Neuronal stem cell (in vitro differentiated cells): ENCODE measurements around the gene POU2AF3. TPM values are rescaled to one million over a fixed set of nuclear protein-coding genes. Genes with fewer than 3 reads are reported as not detected.

Experiments
- DNase-seq: peaks from one replicate; pipeline ENCODE4 v3.0.0-alpha.2; 2013; ENCODE audit warnings: low spot score
- H2AFZ ChIP-seq: one replicate; pipeline ENCODE4 v1.6.1; 2013; ENCODE audit warnings: mild to moderate bottlenecking, low read length, inconsistent platforms
- H2AK5ac ChIP-seq: 2 replicates; pipeline ENCODE4 v1.6.1; 2013; ENCODE audit warnings: low read depth, mild to moderate bottlenecking, inconsistent platforms, low read length, moderate library complexity, mixed read lengths
- H2BK120ac ChIP-seq: 2 replicates; pipeline ENCODE4 v1.6.1; 2013; ENCODE audit warnings: low read depth, mild to moderate bottlenecking, inconsistent platforms, low read length, moderate library complexity, mixed read lengths
- H2BK12ac ChIP-seq: one replicate; pipeline ENCODE4 v1.6.1; 2013; ENCODE audit warnings: low read length, inconsistent platforms
- H2BK15ac ChIP-seq: 2 replicates; pipeline ENCODE4 v1.6.1; 2013; ENCODE audit warnings: mild to moderate bottlenecking, low read length, inconsistent platforms, mixed read lengths
- H2BK5ac ChIP-seq: one replicate; pipeline ENCODE4 v1.6.1; 2013; ENCODE audit warnings: inconsistent platforms, mild to moderate bottlenecking, low read length, moderate library complexity
- H3K14ac ChIP-seq: one replicate; pipeline ENCODE4 v1.6.1; 2013; ENCODE audit warnings: low read length, inconsistent platforms
- H3K18ac ChIP-seq: 2 replicates; pipeline ENCODE4 v1.6.1; 2013; ENCODE audit warnings: low read length, inconsistent platforms
- H3K23ac ChIP-seq: 2 replicates; pipeline ENCODE4 v1.6.1; 2013; ENCODE audit warnings: low read depth, mild to moderate bottlenecking, mixed read lengths, low read length, inconsistent platforms; ENCODE audit not compliant: poor library complexity
- H3K27ac ChIP-seq: replicated peaks from 3 replicates; pipeline ENCODE4 v1.5.1; 2013; ENCODE audit warnings: low read length, inconsistent platforms
- H3K27me3 ChIP-seq, 3 experiments: 2 replicates each; pipeline ENCODE4 v1.6.1; 2013; ENCODE audit warnings: low read length in 3 of 3, mild to moderate bottlenecking in 2 of 3, inconsistent platforms in 1 of 3, low read depth in 1 of 3, mixed read lengths in 1 of 3, moderate library complexity in 1 of 3; ENCODE audit not compliant: control insufficient read depth in 3 of 3, insufficient read depth in 3 of 3
- H3K36me3 ChIP-seq, 2 donors: replicated peaks in 1 of 2; 2 replicates each; pipeline ENCODE4 v1.6.1; 2013; ENCODE audit warnings: low read length in 2 of 2; ENCODE audit not compliant: control insufficient read depth in 2 of 2, insufficient read depth in 2 of 2
- H3K4ac ChIP-seq: 2 replicates; pipeline ENCODE4 v1.6.1; 2013; ENCODE audit warnings: inconsistent platforms, mild to moderate bottlenecking, low read length, moderate library complexity
- H3K4me1 ChIP-seq, 2 donors: 1 replicate in 1 of 2; 2 replicates in 1 of 2; pipeline ENCODE4 v1.6.1; 2013; ENCODE audit warnings: low read length in 2 of 2, low read depth in 1 of 2; ENCODE audit not compliant: control insufficient read depth in 2 of 2, insufficient read depth in 1 of 2
- H3K4me2 ChIP-seq: one replicate; pipeline ENCODE4 v1.6.1; 2013; ENCODE audit warnings: mild to moderate bottlenecking, low read length, inconsistent platforms; ENCODE audit not compliant: insufficient read depth, poor library complexity, severe bottlenecking
- H3K4me3 ChIP-seq, 2 donors: 2 replicates each; pipeline ENCODE4 v1.5.1; 2013; ENCODE audit warnings: low read length in 2 of 2, mild to moderate bottlenecking in 2 of 2, inconsistent platforms in 1 of 2, moderate library complexity in 1 of 2
- H3K79me1 ChIP-seq: one replicate; pipeline ENCODE4 v1.6.1; 2013; ENCODE audit warnings: low read depth, mild to moderate bottlenecking, inconsistent platforms, low read length, moderate library complexity
- H3K9ac ChIP-seq: one replicate; pipeline ENCODE4 v1.6.1; 2013; ENCODE audit warnings: mild to moderate bottlenecking, low read depth, low read length, inconsistent platforms; ENCODE audit not compliant: poor library complexity
- H3K9me3 ChIP-seq, 2 donors: replicated peaks in 1 of 2; 2 replicates each; pipeline versions ENCODE3 to v1.6.1; 2013; ENCODE audit warnings: low read length in 2 of 2, mild to moderate bottlenecking in 2 of 2, inconsistent platforms in 1 of 2, low read depth in 1 of 2, mixed read lengths in 1 of 2, moderate library complexity in 1 of 2; ENCODE audit not compliant: control insufficient read depth in 2 of 2, insufficient read depth in 1 of 2
- H4K8ac ChIP-seq: one replicate; pipeline ENCODE4 v1.6.1; 2013; ENCODE audit warnings: low read depth, mild to moderate bottlenecking, inconsistent platforms, low read length, moderate library complexity
- H4K91ac ChIP-seq: one replicate; pipeline ENCODE4 v1.6.1; 2013; ENCODE audit warnings: low read length, low read depth, mild to moderate bottlenecking, inconsistent platforms; ENCODE audit not compliant: poor library complexity
- WGBS, 2 donors: extraction: QIAGEN DNeasy Blood & Tissue Kit; methylation state at CpG; one replicate each; pipeline ENCODE4 v1.1.7; 2013; ENCODE audit warnings: missing lambda C conversion rate in 2 of 2, mixed read lengths in 1 of 2; ENCODE audit not compliant: insufficient read length in 2 of 2, insufficient replicate concordance in 1 of 2; ENCODE audit errors: extremely low coverage in 2 of 2; 5-methylcytosine and 5-hydroxymethylcytosine counted together
- small RNA-seq: library from polyadenylated mRNA; stranded (forward); fragments of <200 nt; extraction: miRNeasy Mini kit (QIAGEN cat#:217004); gene quantifications from one replicate; pipeline ENCODE3, GENCODE V24; 2013; ENCODE audit not compliant: insufficient read depth

The POU2AF3 gene

DNA sequence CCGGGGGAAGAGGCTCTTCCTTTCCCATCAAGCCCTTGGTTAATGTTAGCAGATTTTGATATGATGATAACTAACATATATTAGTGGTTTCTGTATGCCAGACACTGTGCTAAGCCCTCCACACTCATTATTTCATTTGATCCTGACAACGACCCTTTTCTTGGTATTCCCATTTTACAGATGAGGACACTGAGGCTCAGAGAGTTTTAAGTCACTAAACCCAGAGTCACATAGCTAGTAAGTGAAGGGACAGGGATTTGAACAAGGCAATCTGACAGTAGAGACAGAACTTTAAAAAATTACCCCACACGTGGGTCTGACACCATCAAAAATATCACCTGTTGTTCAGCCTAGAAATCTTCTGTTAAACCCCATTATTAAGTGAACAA, 58.3 kb downstream of the POU2AF3 start:
- no peak for DNase-seq
- no peak overlapping the region for H2AK5ac ChIP-seq
- H4K8ac ChIP-seq = no peak overlapping the region
- no peaks in the 10 kb centered on the region for H3K9me3 ChIP-seq
- no peak overlapping the region for H3K4me3 ChIP-seq
- H2BK120ac ChIP-seq = no peak overlapping the region
- WGBS, 2 donors = no CpG with 5 or more reads among the region's 3 CpGs
- no peak overlapping the region for H2BK5ac ChIP-seq
- H3K4me1 ChIP-seq = no peaks in the 10 kb centered on the region
- H3K4me2 ChIP-seq = no peak overlapping the region
- no peaks in the 10 kb centered on the region for H3K27me3 ChIP-seq
- H3K36me3 ChIP-seq = no peaks in the 10 kb centered on the region
- no peak overlapping the region for H3K23ac ChIP-seq
- H2AFZ ChIP-seq = no peak overlapping the region
- H3K4ac ChIP-seq = no peak overlapping the region
- no peak overlapping the region for H3K27ac ChIP-seq
- no peaks in the 10 kb centered on the region for H3K79me1 ChIP-seq
- H4K91ac ChIP-seq = no peak overlapping the region
- H3K9ac ChIP-seq = no peak overlapping the region
- no peak overlapping the region for H3K18ac ChIP-seq
- H2BK12ac ChIP-seq = no peak overlapping the region
- H3K14ac ChIP-seq = no peak overlapping the region
- no peak overlapping the region for H2BK15ac ChIP-seq

DNA sequence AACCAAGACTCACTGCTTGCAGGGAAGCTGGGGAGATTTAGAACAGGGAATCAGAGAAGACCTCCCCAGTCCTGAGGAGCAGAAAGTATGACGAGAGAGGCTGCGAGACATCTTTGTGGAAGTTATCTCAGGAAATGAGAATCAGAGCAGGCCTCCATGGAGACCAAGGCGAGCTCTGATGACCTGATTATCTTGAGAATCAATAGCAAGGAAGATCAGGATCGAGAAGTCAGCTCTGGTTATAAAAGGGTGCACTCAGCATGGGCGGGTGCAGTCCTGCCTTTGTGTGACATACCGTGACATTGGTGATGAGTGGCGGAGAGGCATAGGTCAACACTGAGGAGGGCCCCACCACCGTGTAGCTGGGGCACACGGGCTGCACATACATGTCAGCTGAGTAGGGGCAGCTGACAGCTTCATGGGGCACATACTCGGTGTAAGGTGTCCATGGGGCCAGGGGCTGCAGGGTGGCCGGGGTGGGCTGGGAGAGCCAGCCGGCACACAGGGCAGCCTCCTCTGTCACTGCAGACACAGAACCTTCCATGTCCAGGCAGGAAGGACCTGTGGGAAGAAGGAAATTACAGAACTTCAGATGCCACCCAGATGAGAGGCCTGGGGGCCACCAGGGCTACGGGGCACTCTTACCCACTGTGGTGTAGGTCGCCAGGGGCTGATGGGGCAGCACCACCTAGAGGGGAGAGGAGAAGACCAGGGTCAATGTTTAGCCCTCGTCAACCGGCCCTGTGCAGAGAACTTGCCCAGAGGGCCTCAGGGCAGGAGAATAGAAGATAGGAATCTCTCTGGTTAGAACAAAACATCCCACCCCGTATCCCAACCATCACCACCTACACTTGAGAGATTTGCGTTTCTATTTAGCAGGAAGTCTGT, 59.0 kb downstream of the POU2AF3 start:
- Histone ChIP-seq H2BK120ac (no peak overlapping the region), H3K4me2 (no peak overlapping the region), H4K8ac (no peak overlapping the region), H3K36me3 (no peaks in the 10 kb centered on the region), H3K4ac (no peak overlapping the region), H3K4me3 (no peak overlapping the region), H3K4me1 (no peaks in the 10 kb centered on the region), H3K14ac (peak overlapping the region; percentile 21), H3K9me3 (no peaks in the 10 kb centered on the region), H2BK5ac (no peak overlapping the region), H2AFZ (no peak overlapping the region), H3K27me3 (no peaks in the 10 kb centered on the region), H3K23ac (no peak overlapping the region), H2BK12ac (no peak overlapping the region), H3K9ac (no peak overlapping the region), H3K27ac (no peak overlapping the region), H2BK15ac (no peak overlapping the region), H4K91ac (no peak overlapping the region), H3K79me1 (no peaks in the 10 kb centered on the region), H2AK5ac (peak overlapping the region; percentile 49), H3K18ac (peak overlapping the region; percentile 74)
- no CpG with 5 or more reads among the region's 18 CpGs for WGBS, 2 donors
- no peak for DNase-seq

Small RNAs within 50 kb of the gene (small RNA-seq; reads per million reads assigned to genes)
- gene MIR4491 = not detected
